Gastrocnemius medialis (tissue), 4 donors: Measurements from ENCODE around the gene USP37. TPM values are rescaled to one million over a fixed set of nuclear protein-coding genes. Genes with fewer than 3 reads are reported as not detected.

Source experiments
- ATAC-seq, 2 donors: fragments of 150-250 bp; one replicate each; pipeline ENCODE4 v1.9.1; 2016
- DNase-seq, 2 donors: peaks; one replicate each; pipeline ENCODE4 v3.0.0-alpha.2; 2019
- H3K27ac ChIP-seq, 4 donors: fragments of 200-600 bp; sonication (generic); 1 replicate in 1 of 4; 2 replicates in 3 of 4; pipeline ENCODE4 v1.5.1; 2016 to 2018; ENCODE audit warnings: mild to moderate bottlenecking in 2 of 4, moderate library complexity in 1 of 4
- H3K27me3 ChIP-seq, 3 donors: fragments of 200-600 bp; sonication (generic) in 2 of 3; 1 replicate in 1 of 3; 2 replicates in 2 of 3; pipeline versions ENCODE4 v1.5.1 to v1.6.0; 2016 to 2019; ENCODE audit warnings: mild to moderate bottlenecking in 1 of 3, moderate library complexity in 1 of 3
- H3K36me3 ChIP-seq, 2 donors: fragments of 200-600 bp; sonication (generic) in 1 of 2; one replicate each; pipeline ENCODE4 v1.5.1; 2017 to 2018
- H3K4me1 ChIP-seq, 2 donors: fragments of 200-600 bp; sonication (generic) in 1 of 2; one replicate each; pipeline ENCODE4 v1.5.1; 2016 to 2017; ENCODE audit warnings: mild to moderate bottlenecking in 2 of 2
- H3K4me3 ChIP-seq, 4 donors: fragments of 200-600 bp; sonication (generic) in 3 of 4; 1 replicate in 1 of 4; 2 replicates in 3 of 4; pipeline ENCODE4 v1.5.1; 2016 to 2019; ENCODE audit warnings: mild to moderate bottlenecking in 2 of 4
- H3K9me3 ChIP-seq, 3 donors: fragments of 200-600 bp; sonication (generic) in 2 of 3; 1 replicate in 1 of 3; 2 replicates in 2 of 3; pipeline ENCODE4 v1.5.1; 2016 to 2019
- CTCF ChIP-seq, 5 experiments: fragments of 450-650 bp in 3 of 5; fragments of 200-600 bp in 2 of 5; sonication (generic) in 2 of 5; IDR thresholded peaks in 4 of 5; conservative IDR thresholded peaks in 1 of 5; 1 replicate in 4 of 5; 2 replicates in 1 of 5; pipeline ENCODE4 v1.5.1; 2016 to 2019; ENCODE audit warnings: antibody characterized with exemption in 5 of 5, mild to moderate bottlenecking in 3 of 5, moderate library complexity in 3 of 5
- POLR2A ChIP-seq, 2 donors: fragments of 450-650 bp; IDR thresholded peaks; one replicate each; pipeline ENCODE4 v1.6.1; 2017; ENCODE audit warnings: antibody characterized with exemption in 2 of 2, mild to moderate bottlenecking in 2 of 2, moderate library complexity in 2 of 2
- in situ Hi-C, 4 donors: fragments of 200-750 bp; cut with MboI; loops; one replicate each; pipeline versions ENCODE4 v1.15.0 to v1.8.0; 2017; ENCODE audit warnings: low sequenced_read_pairs in 4 of 4
- intact Hi-C: fragments of 100-400 bp; cut with DNase I; formaldehyde crosslinking; loops from one replicate; pipeline ENCODE4 v1.15.1; 2023; ENCODE audit warnings: low total_unique reads
- microRNA counts, 2 donors: library from miRNA; unstranded; fragments of <30 nt; microRNA quantifications; one replicate each; lab custom pipeline; 2016
- microRNA-seq, 2 donors: library from miRNA; unstranded; fragments of <30 nt; microRNA quantifications; one replicate each; pipeline ENCODE4, GENCODE V29; 2016; ENCODE audit warnings: borderline replicate concordance in 2 of 2
- total RNA-seq, 4 donors: library from RNA; depleted of rRNA; stranded (reverse); fragments of >200 nt; gene quantifications; one replicate each; pipeline versions ENCODE4 v1.1.0 to v1.2.3, GENCODE V29; 2016

USP37 gene
- total RNA-seq, 4 donors from 2014 or later = 7.0 to 12.4 (median 8.0) TPM

- no peak for ATAC-seq
- TF ChIP-seq CTCF (IDR thresholded peaks at IDR 0.05 in 4 of 5, conservative IDR thresholded peaks at IDR 0.05 in 1 of 5) = no peak
- no peak for TF ChIP-seq POLR2A (IDR thresholded peaks at IDR 0.05)
- peaks cover 0 to 40% of the 10 kb centered on the region in 2 donors for H3K36me3 ChIP-seq
- peak overlapping the region; percentile 97 to 100 (median 98) for H3K27ac ChIP-seq
- no peaks in the 10 kb centered on the region for H3K27me3 ChIP-seq
- in situ Hi-C loops (loop anchor here (25.0 kb wide), 2 partner anchors 260 to 285 kb away; partner anchors contain the start of genes BCS1L (in 2 of the 4), RNF25 (in 2 of the 4), STK36 (in 2 of the 4) and ZNF142 (in 2 of the 4)), intact Hi-C loops (no loop called here)
- no peak for DNase-seq
- peak overlapping the region in 3 of 4 donors; percentile 76 to 99 (median 92) for H3K4me3 ChIP-seq
- H3K9me3 ChIP-seq = no peaks in the 10 kb centered on the region
- H3K4me1 ChIP-seq = peaks cover 44 to 54% of the 10 kb centered on the region in 2 donors
Observed at GRCh38 chr2:218401890-218402289, 166.3 kb downstream of the USP37 start.

GRCh38 chr2:218400930-218401881 lies 166.9 kb downstream of the USP37 start:
- peaks cover 45 to 55% of the 10 kb centered on the region in 2 donors for H3K4me1 ChIP-seq
- intact Hi-C loops = no loop called here
- H3K4me3 ChIP-seq = peak overlapping the region; percentile 76 to 99 (median 93)
- peak overlapping the region; percentile 97 to 100 (median 98) for H3K27ac ChIP-seq
- DNase-seq (no peak), ATAC-seq (no peak)
- TF ChIP-seq POLR2A (IDR thresholded peaks at IDR 0.05) = no peak
- in situ Hi-C loops = loop anchor here (25.0 kb wide), 2 partner anchors 261 to 286 kb away; partner anchors contain the start of genes BCS1L (in 2 of the 4), RNF25 (in 2 of the 4), STK36 (in 2 of the 4) and ZNF142 (in 2 of the 4)
- H3K27me3 ChIP-seq = no peaks in the 10 kb centered on the region
- H3K36me3 ChIP-seq = peaks cover 0 to 40% of the 10 kb centered on the region in 2 donors
- no peaks in the 10 kb centered on the region for H3K9me3 ChIP-seq

MicroRNAs encoded within 50 kb of the gene (microRNA counts, 767-probe panel; counts per million panel counts)
- microRNA hsa-miR-26b-5p (lab: Ali Mortazavi, UCI) = 10,392 to 10,937 counts per million in 2 donors

Small RNAs within 50 kb of the gene (microRNA-seq; reads per million reads assigned to microRNA genes)
- 59,497 to 69,468 reads per million in 2 donors for gene MIR26B

Other genes with a start within 250 kb of the USP37 start
- not detected for gene CATIP, start 211.5 kb downstream of the USP37 start, total RNA-seq
- gene SLC11A1, start 186.1 kb downstream of the USP37 start, total RNA-seq = 1 to 10 TPM; 1.1 to 6.3 (median 4.5) TPM
- gene CTDSP1, start 168.5 kb downstream of the USP37 start, total RNA-seq = 10 to 100 TPM; 46.7 to 77.4 (median 53.6) TPM
- gene VIL1, start 149.2 kb downstream of the USP37 start, total RNA-seq = 1 to 10 TPM in 1 of 4 donors, under 1 TPM in 1, not detected in 2; 0.03 to 1.8 TPM
- 10 to 100 TPM; 10.4 to 28.4 (median 20.5) TPM for gene CNOT9, start 488 bp upstream of the USP37 start, total RNA-seq
- 10 to 100 TPM; 21.6 to 60.9 (median 43.7) TPM for gene PLCD4, start 39.5 kb upstream of the USP37 start, total RNA-seq
- 10 to 100 TPM; 13.2 to 46.6 (median 34.0) TPM for gene ZNF142, start 91.3 kb upstream of the USP37 start, total RNA-seq
- gene BCS1L, start 91.3 kb upstream of the USP37 start, total RNA-seq = 10 to 100 TPM; 19.6 to 46.9 (median 22.4) TPM
- gene RNF25, start 103.7 kb upstream of the USP37 start, total RNA-seq = 10 to 100 TPM; 11.7 to 39.1 (median 26.1) TPM
- gene STK36, start 103.7 kb upstream of the USP37 start, total RNA-seq = 10 to 100 TPM in 1 of 4 donors, 1 to 10 TPM in 3; 3.0 to 16.3 (median 7.6) TPM
- gene TTLL4, start 142.5 kb upstream of the USP37 start, total RNA-seq = 10 to 100 TPM in 1 of 4 donors, 1 to 10 TPM in 3; 4.4 to 16.2 (median 6.4) TPM
- 10 to 100 TPM; 17.9 to 56.3 (median 26.8) TPM for gene CYP27A1, start 213.8 kb upstream of the USP37 start, total RNA-seq